ENCODE measurements around the gene DCLRE1A. TPM values are rescaled to one million over a fixed set of nuclear protein-coding genes. Genes with fewer than 3 reads are reported as not detected.
"Not testable (repeated sequence)": the region's sequence is repeated elsewhere in the genome, so short reads cannot be mapped to it uniquely, and the experiment has no call there.

DCLRE1A gene
- total RNA-seq, 1 experiment from 2014 or later = 9.2 TPM

DNA sequence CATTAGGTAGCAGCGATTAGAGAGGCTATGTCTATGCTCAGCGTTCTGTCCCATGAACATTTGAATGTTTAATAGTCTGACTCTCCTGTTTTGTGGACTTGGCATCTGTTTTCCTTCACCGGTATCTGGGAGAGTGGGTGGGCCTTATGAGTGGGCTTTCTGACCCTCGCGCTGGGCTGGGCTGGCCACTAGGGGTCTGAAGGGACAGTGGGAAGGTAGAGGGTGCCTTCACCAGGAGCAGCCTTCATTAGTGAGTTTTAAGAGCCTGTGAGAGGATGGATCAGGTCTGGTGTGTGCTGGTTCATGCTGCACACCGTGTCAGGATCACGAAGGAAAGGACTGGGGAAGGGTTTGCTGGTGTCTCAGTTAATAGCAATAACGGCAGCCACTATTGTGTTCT is 33.4 kb downstream of the DCLRE1A start:
- no peak for DNase-seq (ENCODE audit: low read depth, low spot score)
- in situ Hi-C loops (cut with HindIII; ENCODE audit: low pct_unique_long_range_greater_than_20kb, low sequenced_read_pairs) = no loop called here

DNA sequence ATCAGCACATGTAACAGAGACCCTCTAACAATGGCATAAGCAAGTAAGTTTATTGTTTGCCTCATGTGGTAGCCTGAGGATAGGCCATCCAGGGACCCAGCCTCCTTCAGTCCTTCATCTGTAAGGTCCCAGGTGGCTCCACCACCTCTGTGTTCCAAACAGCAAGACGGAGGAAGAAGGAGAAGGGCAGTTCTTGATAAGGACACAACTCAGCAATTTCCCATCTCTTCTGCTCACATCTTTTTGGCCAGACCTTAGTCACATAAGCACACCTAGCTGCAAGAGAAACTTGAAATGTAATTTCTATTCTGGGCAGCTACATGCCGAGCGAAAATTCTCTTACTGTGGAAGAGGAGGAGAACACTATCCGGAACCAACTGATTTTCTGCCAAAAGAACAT is 33.9 kb downstream of the DCLRE1A start:
- DNase-seq (ENCODE audit: low read depth, low spot score) = no peak
- in situ Hi-C loops (cut with HindIII; ENCODE audit: low pct_unique_long_range_greater_than_20kb, low sequenced_read_pairs) = no loop called here

DNA sequence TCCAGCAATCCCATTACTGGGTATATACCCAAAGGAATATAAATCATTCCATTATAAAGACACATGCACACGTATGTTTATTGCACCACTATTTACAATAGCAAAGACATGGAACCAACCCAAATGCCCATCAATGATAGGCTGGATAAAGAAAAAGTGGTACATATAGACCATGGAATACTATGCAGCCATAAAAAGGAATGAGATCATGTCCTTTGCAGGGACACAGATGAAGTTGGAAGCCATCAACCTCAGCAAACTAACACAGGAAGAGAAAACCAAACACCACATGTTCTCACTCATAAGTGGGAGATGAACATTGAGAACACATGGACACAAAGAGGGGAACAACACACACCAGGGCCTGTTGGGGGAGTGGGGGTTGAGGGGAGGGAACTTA is 39.2 kb downstream of the DCLRE1A start:
- in situ Hi-C loops (cut with HindIII; ENCODE audit: low pct_unique_long_range_greater_than_20kb, low sequenced_read_pairs); DNase-seq (ENCODE audit: low read depth, low spot score): not testable (repeated sequence)

DNA sequence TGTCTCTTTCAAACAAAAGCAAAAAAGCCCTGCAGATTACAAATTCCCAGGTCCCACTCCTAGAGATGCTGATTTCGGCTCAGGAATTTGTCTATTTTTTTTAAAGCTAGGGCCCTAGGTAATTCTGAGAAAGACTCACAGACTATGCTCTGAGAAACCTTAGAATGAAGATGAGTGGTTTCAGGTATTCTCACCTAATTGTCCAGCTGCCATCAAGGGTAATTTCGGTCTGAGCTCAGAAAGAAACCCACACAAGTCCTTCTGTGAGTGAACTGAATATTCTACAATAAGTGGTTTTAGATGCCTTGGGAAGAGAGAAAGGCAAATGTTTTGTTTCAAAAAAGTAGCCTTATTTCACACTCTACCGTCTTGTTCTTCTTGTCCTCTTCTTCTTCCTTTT is 45.7 kb downstream of the DCLRE1A start:
- in situ Hi-C loops (cut with HindIII; ENCODE audit: low pct_unique_long_range_greater_than_20kb, low sequenced_read_pairs) = no loop called here
- DNase-seq (ENCODE audit: low read depth, low spot score) = no peak

DNA sequence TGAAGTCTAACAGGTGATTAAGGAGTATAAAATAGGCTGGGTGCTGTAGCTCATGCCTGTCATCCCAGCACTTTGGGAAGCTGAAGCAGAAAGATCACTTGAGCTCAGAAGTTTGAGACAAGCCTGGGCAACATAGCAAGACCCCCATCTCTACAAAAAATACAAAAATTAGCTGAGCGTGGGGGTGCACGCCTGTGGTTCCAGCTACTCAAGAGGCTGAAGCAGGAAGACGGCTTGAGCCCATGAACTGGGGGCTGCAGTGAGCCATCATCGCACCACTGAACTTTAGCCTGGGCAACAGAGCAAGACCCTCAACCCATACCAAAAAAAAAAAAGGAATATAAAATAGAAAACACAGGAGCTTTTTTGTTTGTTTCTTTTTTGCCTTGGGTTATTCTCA is 47.4 kb downstream of the DCLRE1A start:
- in situ Hi-C loops (cut with HindIII; ENCODE audit: low pct_unique_long_range_greater_than_20kb, low sequenced_read_pairs) = no loop called here
- DNase-seq (ENCODE audit: low read depth, low spot score) = no peak

DNA sequence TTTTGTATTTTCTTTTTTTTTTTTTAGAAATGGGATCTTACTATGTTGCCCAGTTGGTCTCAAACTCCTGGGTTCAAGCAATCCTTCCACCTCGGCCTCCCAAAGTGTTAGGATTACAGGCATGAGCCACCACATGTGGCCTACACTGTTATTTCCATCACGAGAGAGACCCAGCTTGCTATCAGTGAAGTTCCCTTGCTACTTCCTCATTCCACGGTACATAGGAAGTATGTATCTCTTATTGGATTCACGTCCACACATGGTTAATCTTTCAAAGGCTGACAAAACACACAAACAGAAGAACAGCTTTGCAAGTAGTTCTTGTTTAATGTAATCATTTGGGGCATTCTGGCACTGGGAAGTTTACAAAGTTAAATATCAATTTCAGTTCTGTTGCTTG is 50.9 kb downstream of the DCLRE1A start:
- in situ Hi-C loops (cut with HindIII; ENCODE audit: low pct_unique_long_range_greater_than_20kb, low sequenced_read_pairs) = no loop called here
- DNase-seq (ENCODE audit: low read depth, low spot score) = no peak

DNA sequence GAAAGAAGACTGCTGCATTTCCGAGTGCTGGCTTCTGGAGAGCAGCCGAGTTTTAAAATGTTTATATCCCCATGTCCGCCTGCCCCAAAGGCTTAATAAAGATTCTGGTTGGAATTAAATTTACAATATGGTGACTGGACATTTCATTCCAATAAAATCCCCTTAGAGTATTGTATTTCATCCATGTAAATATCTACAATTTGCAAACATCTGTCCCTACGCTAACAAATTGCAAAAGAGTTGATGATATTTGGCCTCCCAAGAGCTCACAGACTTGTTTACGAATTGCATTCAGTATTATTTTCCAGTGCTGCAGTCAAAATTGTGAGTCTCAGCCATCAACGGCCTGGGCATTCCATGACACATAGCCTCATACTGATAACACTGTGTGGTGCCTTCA is 52.3 kb downstream of the DCLRE1A start:
- DNase-seq (ENCODE audit: low read depth, low spot score) = no peak
- in situ Hi-C loops (cut with HindIII; ENCODE audit: low pct_unique_long_range_greater_than_20kb, low sequenced_read_pairs) = no loop called here

DNA sequence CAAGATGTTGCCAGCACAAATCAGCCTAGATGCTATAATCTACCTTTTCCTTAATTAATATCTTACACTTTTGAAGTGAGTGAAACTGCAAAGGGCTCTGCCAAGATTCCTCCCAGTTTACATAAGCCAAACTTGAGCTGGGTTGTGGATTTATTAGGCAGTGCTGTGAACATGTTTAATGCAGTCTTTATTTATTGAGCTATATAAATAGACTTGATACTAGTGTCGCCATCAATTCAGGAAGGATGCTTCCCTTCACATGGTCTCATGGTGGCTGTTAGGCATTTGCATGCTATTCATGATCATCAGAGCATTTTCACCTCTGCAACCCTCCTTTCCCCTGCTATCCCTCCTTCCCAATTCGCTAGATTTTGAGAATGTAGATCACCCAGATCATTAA is 62.2 kb downstream of the DCLRE1A start:
- DNase-seq (ENCODE audit: low read depth, low spot score) = no peak
- in situ Hi-C loops (cut with HindIII; ENCODE audit: low pct_unique_long_range_greater_than_20kb, low sequenced_read_pairs) = no loop called here

DNA sequence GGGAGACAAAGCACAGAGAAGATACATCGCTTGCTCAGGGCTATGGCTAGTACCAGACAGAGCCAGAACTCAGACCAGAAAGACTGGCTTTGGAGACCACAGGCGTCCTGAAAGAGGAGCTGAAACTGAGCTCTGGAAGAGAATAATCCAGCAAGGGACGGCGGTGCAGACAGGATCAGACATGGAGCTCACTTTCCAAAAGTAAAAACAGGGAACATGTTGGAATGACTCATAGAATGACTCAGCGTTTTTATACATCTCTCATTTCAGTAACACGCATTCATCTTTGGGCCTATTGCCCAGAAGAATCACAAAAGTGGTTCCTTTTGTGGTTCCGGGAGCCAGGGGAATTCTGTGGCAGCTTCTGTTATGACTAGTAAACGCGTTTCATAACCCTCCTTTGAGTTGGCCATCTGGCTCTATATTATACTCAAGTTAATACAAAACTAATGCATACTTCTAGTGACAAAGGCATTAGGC is 65.2 kb downstream of the DCLRE1A start:
- in situ Hi-C loops (cut with HindIII; ENCODE audit: low pct_unique_long_range_greater_than_20kb, low sequenced_read_pairs) = no loop called here
- peak; percentile 35 for DNase-seq (ENCODE audit: low read depth, low spot score)

Small RNA genes lying within 50 kb of the gene (small RNA-seq; reads per million reads assigned to genes)
- gene RF00560 = 0 reads per million in 2 experiments

Other genes with a start within 250 kb of the DCLRE1A start
- gene NRAP, start 190.0 kb downstream of the DCLRE1A start, total RNA-seq (2014; rRNA removed; shearing (Covaris generic)) = 0.13 TPM in 1 of 2 replicates, not detected in the other
- 15.0 and 18.8 TPM in 2 replicates for gene CASP7, start 174.2 kb downstream of the DCLRE1A start, total RNA-seq (2014; rRNA removed; shearing (Covaris generic))
- gene PLEKHS1, start 102.4 kb downstream of the DCLRE1A start, total RNA-seq (2014; rRNA removed; shearing (Covaris generic)) = not detected in 2 replicates
- 10.4 and 12.4 TPM in 2 replicates for gene NHLRC2, start 579 bp upstream of the DCLRE1A start, total RNA-seq (2014; rRNA removed; shearing (Covaris generic))
- 2.9 and 3.3 TPM in 2 replicates for gene ADRB1, start 189.8 kb upstream of the DCLRE1A start, total RNA-seq (2014; rRNA removed; shearing (Covaris generic))